ENCODE data around the gene CCDC102A. TPM values are rescaled to one million over a fixed set of nuclear protein-coding genes. Genes with fewer than 3 reads are reported as not detected.

The CCDC102A gene
- total and polyA plus RNA-seq, 10 of the 15 experiments (the other 5 are each of a cell fraction or from before 2014, with no cell fraction given): 0.03 to 5.9 (median 2.4) TPM

Other genes starting within 250 kb of the CCDC102A start
Only the 7 nearest of the 12 such genes appear.
- gene CIAPIN1, start 89.2 kb downstream of the CCDC102A start, total RNA-seq (2014; rRNA removed): 54.3 and 55.0 TPM in 2 replicates
- 43.0 and 46.2 TPM in 2 replicates for gene CIAPIN1, start 89.2 kb downstream of the CCDC102A start, total RNA-seq (2014; rRNA removed; fragmentation: Illumina TruSeq; extraction: Trizol)
- gene CIAPIN1, start 89.2 kb downstream of the CCDC102A start, total RNA-seq (2021): 51.4 and 53.3 TPM in 2 replicates
- 42.0 and 50.0 TPM in 2 replicates for gene CIAPIN1, start 89.2 kb downstream of the CCDC102A start, polyA plus RNA-seq (2011; rRNA removed)
- gene CIAPIN1, start 89.2 kb downstream of the CCDC102A start, polyA plus RNA-seq (2014; fragmentation: Illumina TruSeq; extraction: Trizol): 53.6 and 59.0 TPM in 2 replicates
- 100 to 1,000 TPM; 118 to 150 TPM for gene CIAPIN1, start 89.2 kb downstream of the CCDC102A start, polyA plus RNA-seq (2014; fragmentation: Nextera tagmentation; extraction: Ambion mirVana)
- 44.8 and 52.7 TPM in 2 replicates for gene CIAPIN1, start 89.2 kb downstream of the CCDC102A start, polyA plus RNA-seq (2014; rRNA removed)
- 10 to 100 TPM; 90.9 to 92.2 TPM for gene CIAPIN1, start 89.2 kb downstream of the CCDC102A start, polyA plus RNA-seq (2016; fragmentation: Nextera tagmentation; extraction: Ambion mirVana)
- gene COQ9, start 89.1 kb downstream of the CCDC102A start, total RNA-seq (2014; rRNA removed): 50.3 and 51.3 TPM in 2 replicates
- gene COQ9, start 89.1 kb downstream of the CCDC102A start, total RNA-seq (2014; rRNA removed; fragmentation: Illumina TruSeq; extraction: Trizol): 40.1 and 43.0 TPM in 2 replicates
- gene COQ9, start 89.1 kb downstream of the CCDC102A start, total RNA-seq (2021): 35.2 and 42.7 TPM in 2 replicates
- 52.6 and 64.7 TPM in 2 replicates for gene COQ9, start 89.1 kb downstream of the CCDC102A start, polyA plus RNA-seq (2011; rRNA removed)
- 55.9 and 56.5 TPM in 2 replicates for gene COQ9, start 89.1 kb downstream of the CCDC102A start, polyA plus RNA-seq (2014; fragmentation: Illumina TruSeq; extraction: Trizol)
- gene COQ9, start 89.1 kb downstream of the CCDC102A start, polyA plus RNA-seq (2014; fragmentation: Nextera tagmentation; extraction: Ambion mirVana): 10 to 100 TPM; 24.1 to 32.7 TPM
- 48.9 and 57.9 TPM in 2 replicates for gene COQ9, start 89.1 kb downstream of the CCDC102A start, polyA plus RNA-seq (2014; rRNA removed)
- 10 to 100 TPM; 69.7 to 79.7 TPM for gene COQ9, start 89.1 kb downstream of the CCDC102A start, polyA plus RNA-seq (2016; fragmentation: Nextera tagmentation; extraction: Ambion mirVana)
- 78.7 and 88.8 TPM in 2 replicates for gene POLR2C, start 73.9 kb downstream of the CCDC102A start, total RNA-seq (2014; rRNA removed)
- 44.1 and 45.0 TPM in 2 replicates for gene POLR2C, start 73.9 kb downstream of the CCDC102A start, total RNA-seq (2014; rRNA removed; fragmentation: Illumina TruSeq; extraction: Trizol)
- gene POLR2C, start 73.9 kb downstream of the CCDC102A start, total RNA-seq (2021): 45.0 and 46.5 TPM in 2 replicates
- 60.6 and 93.0 TPM in 2 replicates for gene POLR2C, start 73.9 kb downstream of the CCDC102A start, polyA plus RNA-seq (2011; rRNA removed)
- 52.2 and 59.5 TPM in 2 replicates for gene POLR2C, start 73.9 kb downstream of the CCDC102A start, polyA plus RNA-seq (2014; fragmentation: Illumina TruSeq; extraction: Trizol)
- 10 to 100 TPM; 26.9 to 40.2 TPM for gene POLR2C, start 73.9 kb downstream of the CCDC102A start, polyA plus RNA-seq (2014; fragmentation: Nextera tagmentation; extraction: Ambion mirVana)
- gene POLR2C, start 73.9 kb downstream of the CCDC102A start, polyA plus RNA-seq (2014; rRNA removed): 70.0 and 77.6 TPM in 2 replicates
- 10 to 100 TPM; 56.6 to 59.0 TPM for gene POLR2C, start 73.9 kb downstream of the CCDC102A start, polyA plus RNA-seq (2016; fragmentation: Nextera tagmentation; extraction: Ambion mirVana)
- gene DOK4, start 50.1 kb downstream of the CCDC102A start, total RNA-seq (2014; rRNA removed): 2.1 and 2.2 TPM in 2 replicates
- gene DOK4, start 50.1 kb downstream of the CCDC102A start, total RNA-seq (2014; rRNA removed; fragmentation: Illumina TruSeq; extraction: Trizol): 1.1 and 1.2 TPM in 2 replicates
- 2.9 and 3.0 TPM in 2 replicates for gene DOK4, start 50.1 kb downstream of the CCDC102A start, total RNA-seq (2021)
- 4.1 and 7.0 TPM in 2 replicates for gene DOK4, start 50.1 kb downstream of the CCDC102A start, polyA plus RNA-seq (2011; rRNA removed)
- gene DOK4, start 50.1 kb downstream of the CCDC102A start, polyA plus RNA-seq (2014; fragmentation: Illumina TruSeq; extraction: Trizol): 0.60 and 1.6 TPM in 2 replicates
- under 1 TPM in 1 of 2 experiments, not detected in 1; 0.20 TPM for gene DOK4, start 50.1 kb downstream of the CCDC102A start, polyA plus RNA-seq (2014; fragmentation: Nextera tagmentation; extraction: Ambion mirVana)
- 2.4 and 2.9 TPM in 2 replicates for gene DOK4, start 50.1 kb downstream of the CCDC102A start, polyA plus RNA-seq (2014; rRNA removed)
- gene DOK4, start 50.1 kb downstream of the CCDC102A start, polyA plus RNA-seq (2016; fragmentation: Nextera tagmentation; extraction: Ambion mirVana): 1 to 10 TPM; 3.4 to 3.6 TPM
- gene ADGRG5, start 6.1 kb upstream of the CCDC102A start, total RNA-seq (2014; rRNA removed): 24.5 and 30.4 TPM in 2 replicates
- 6.5 and 7.7 TPM in 2 replicates for gene ADGRG5, start 6.1 kb upstream of the CCDC102A start, total RNA-seq (2014; rRNA removed; fragmentation: Illumina TruSeq; extraction: Trizol)
- gene ADGRG5, start 6.1 kb upstream of the CCDC102A start, total RNA-seq (2021): 26.6 and 30.1 TPM in 2 replicates
- gene ADGRG5, start 6.1 kb upstream of the CCDC102A start, polyA plus RNA-seq (2011; rRNA removed): 1.3 and 5.6 TPM in 2 replicates
- 8.4 and 19.2 TPM in 2 replicates for gene ADGRG5, start 6.1 kb upstream of the CCDC102A start, polyA plus RNA-seq (2014; fragmentation: Illumina TruSeq; extraction: Trizol)
- gene ADGRG5, start 6.1 kb upstream of the CCDC102A start, polyA plus RNA-seq (2014; fragmentation: Nextera tagmentation; extraction: Ambion mirVana): 1 to 10 TPM; 1.7 to 2.7 TPM
- 25.9 and 35.1 TPM in 2 replicates for gene ADGRG5, start 6.1 kb upstream of the CCDC102A start, polyA plus RNA-seq (2014; rRNA removed)
- gene ADGRG5, start 6.1 kb upstream of the CCDC102A start, polyA plus RNA-seq (2016; fragmentation: Nextera tagmentation; extraction: Ambion mirVana): 10 to 100 TPM; 50.8 to 56.0 TPM
- gene ADGRG1, start 92.1 kb upstream of the CCDC102A start, total RNA-seq (2014; rRNA removed): 0.16 and 0.56 TPM in 2 replicates
- 0.32 and 0.72 TPM in 2 replicates for gene ADGRG1, start 92.1 kb upstream of the CCDC102A start, total RNA-seq (2014; rRNA removed; fragmentation: Illumina TruSeq; extraction: Trizol)
- gene ADGRG1, start 92.1 kb upstream of the CCDC102A start, total RNA-seq (2021): 1.8 and 2.0 TPM in 2 replicates
- gene ADGRG1, start 92.1 kb upstream of the CCDC102A start, polyA plus RNA-seq (2011; rRNA removed): 0.07 and 0.17 TPM in 2 replicates
- gene ADGRG1, start 92.1 kb upstream of the CCDC102A start, polyA plus RNA-seq (2014; fragmentation: Illumina TruSeq; extraction: Trizol): 0.54 and 1.7 TPM in 2 replicates
- under 1 TPM; 0.16 to 0.23 TPM for gene ADGRG1, start 92.1 kb upstream of the CCDC102A start, polyA plus RNA-seq (2014; fragmentation: Nextera tagmentation; extraction: Ambion mirVana)
- gene ADGRG1, start 92.1 kb upstream of the CCDC102A start, polyA plus RNA-seq (2014; rRNA removed): 1.6 and 3.9 TPM in 2 replicates
- 1 to 10 TPM in 1 of 2 experiments, under 1 TPM in 1; 0.79 to 1.8 TPM for gene ADGRG1, start 92.1 kb upstream of the CCDC102A start, polyA plus RNA-seq (2016; fragmentation: Nextera tagmentation; extraction: Ambion mirVana)
- gene ADGRG3, start 131.7 kb upstream of the CCDC102A start, total RNA-seq (2014; rRNA removed): not detected in 2 replicates
- not detected in 2 replicates for gene ADGRG3, start 131.7 kb upstream of the CCDC102A start, total RNA-seq (2014; rRNA removed; fragmentation: Illumina TruSeq; extraction: Trizol)
- gene ADGRG3, start 131.7 kb upstream of the CCDC102A start, total RNA-seq (2021): not detected in 2 replicates
- gene ADGRG3, start 131.7 kb upstream of the CCDC102A start, polyA plus RNA-seq (2011; rRNA removed): 0.11 TPM in 1 of 2 replicates, not detected in the other
- gene ADGRG3, start 131.7 kb upstream of the CCDC102A start, polyA plus RNA-seq (2014; fragmentation: Illumina TruSeq; extraction: Trizol): not detected in 2 replicates
- under 1 TPM in 1 of 2 experiments, not detected in 1; 0.10 TPM for gene ADGRG3, start 131.7 kb upstream of the CCDC102A start, polyA plus RNA-seq (2014; fragmentation: Nextera tagmentation; extraction: Ambion mirVana)
- 0.10 TPM in 1 of 2 replicates, not detected in the other for gene ADGRG3, start 131.7 kb upstream of the CCDC102A start, polyA plus RNA-seq (2014; rRNA removed)
- gene ADGRG3, start 131.7 kb upstream of the CCDC102A start, polyA plus RNA-seq (2016; fragmentation: Nextera tagmentation; extraction: Ambion mirVana): not detected

Measured in GM12878 (cell line).